SIG-M5 treated with dmso at 0.1 percent for 504 hours (cell line): ENCODE data around the gene CADPS2.

Experiments
- DNase-seq: peaks from one replicate; lab custom pipeline; 2025; ENCODE audit not compliant: unreplicated experiment; lab: John Stamatoyannopoulos, UW

CADPS2 gene

GRCh38 chr7:122467661-122468449 lies 418.4 kb downstream of the CADPS2 start:
- DNase-seq: no peak

GRCh38 chr7:122465296-122465695 lies 421.0 kb downstream of the CADPS2 start:
- DNase-seq: no peak

GRCh38 chr7:122463631-122464030 lies 422.6 kb downstream of the CADPS2 start:
- DNase-seq: no peak

- no peak for DNase-seq
Measured at GRCh38 chr7:122460936-122461335, 425.3 kb downstream of the CADPS2 start.

GRCh38 chr7:122457969-122458368 lies 428.3 kb downstream of the CADPS2 start:
- DNase-seq: no peak

GRCh38 chr7:122457325-122457724 lies 428.9 kb downstream of the CADPS2 start:
- no peak for DNase-seq

- no peak for DNase-seq
Measured at GRCh38 chr7:122454776-122455507, 431.3 kb downstream of the CADPS2 start.

GRCh38 chr7:122453432-122453831 lies 432.8 kb downstream of the CADPS2 start:
- no peak for DNase-seq

GRCh38 chr7:122448893-122449589 lies 437.2 kb downstream of the CADPS2 start:
- no peak for DNase-seq

GRCh38 chr7:122442929-122443328 lies 443.3 kb downstream of the CADPS2 start:
- DNase-seq: no peak

GRCh38 chr7:122438492-122438891 lies 447.8 kb downstream of the CADPS2 start:
- no peak for DNase-seq

- no peak for DNase-seq
Measured at GRCh38 chr7:122438006-122438405, 448.3 kb downstream of the CADPS2 start.

- no peak for DNase-seq
Measured at GRCh38 chr7:122433765-122434164, 452.5 kb downstream of the CADPS2 start.

GRCh38 chr7:122430710-122431109 lies 455.6 kb downstream of the CADPS2 start:
- no peak for DNase-seq

- DNase-seq: no peak
Measured at GRCh38 chr7:122429926-122430325, 456.3 kb downstream of the CADPS2 start.

GRCh38 chr7:122425731-122426130 lies 460.5 kb downstream of the CADPS2 start:
- no peak for DNase-seq

GRCh38 chr7:122423591-122423990 lies 462.7 kb downstream of the CADPS2 start:
- DNase-seq: no peak

- no peak for DNase-seq
Measured at GRCh38 chr7:122416336-122416735, 469.9 kb downstream of the CADPS2 start.

- DNase-seq: no peak
Measured at GRCh38 chr7:122415510-122415909, 470.8 kb downstream of the CADPS2 start.

- DNase-seq: no peak
Measured at GRCh38 chr7:122413339-122413738, 472.9 kb downstream of the CADPS2 start.

- no peak for DNase-seq
Measured at GRCh38 chr7:122412883-122413282, 473.4 kb downstream of the CADPS2 start.

GRCh38 chr7:122412441-122412840 lies 473.8 kb downstream of the CADPS2 start:
- DNase-seq: no peak
